Neural cell (in vitro differentiated cells): ENCODE measurements around the gene IMPA2.

Experiments
- CTCF ChIP-seq: fragments of 450-650 bp; IDR thresholded peaks from 2 replicates; pipeline ENCODE4 v1.5.1; 2014; ENCODE audit warnings: antibody characterized with exemption, mild to moderate bottlenecking, moderate library complexity; ENCODE audit not compliant: poor library complexity, severe bottlenecking
- EP300 ChIP-seq: fragments of 450-650 bp; conservative IDR thresholded peaks from 2 replicates; pipeline ENCODE4 v1.6.1; 2014; ENCODE audit warnings: antibody characterized with exemption, mild to moderate bottlenecking, moderate library complexity; ENCODE audit not compliant: poor library complexity, severe bottlenecking
- EZH2 ChIP-seq: fragments of 200-600, 300-800 bp; shearing (Covaris generic), sonication (generic); IDR thresholded peaks from 2 replicates; pipeline ENCODE4 v1.6.1; 2014; ENCODE audit warnings: antibody characterized with exemption, low read length, borderline replicate concordance, mild to moderate bottlenecking; ENCODE audit not compliant: insufficient read depth, poor library complexity, severe bottlenecking
- MXI1 ChIP-seq: fragments of 450-650 bp; conservative IDR thresholded peaks from 2 replicates; pipeline ENCODE4 v1.6.1; 2014; ENCODE audit warnings: antibody characterized with exemption, mild to moderate bottlenecking; ENCODE audit not compliant: poor library complexity, severe bottlenecking
- POLR2AphosphoS5 ChIP-seq: IDR thresholded peaks from 2 replicates; pipeline ENCODE4 v1.6.1; 2012
- RAD21 ChIP-seq: fragments of 450-650 bp; conservative IDR thresholded peaks from 2 replicates; pipeline ENCODE4 v1.6.1; 2014; ENCODE audit warnings: antibody characterized with exemption, mild to moderate bottlenecking, moderate library complexity
- SMC3 ChIP-seq: fragments of 450-650 bp; conservative IDR thresholded peaks from 2 replicates; pipeline ENCODE4 v1.6.1; 2014; ENCODE audit warnings: antibody characterized with exemption, mild to moderate bottlenecking, moderate library complexity; ENCODE audit not compliant: poor library complexity
- TAF1 ChIP-seq: IDR thresholded peaks from 2 replicates; pipeline ENCODE4 v1.6.1; 2012; ENCODE audit warnings: low read depth
- TF ChIP-seq, protein P1 (sequence below): IDR thresholded peaks from 2 replicates; pipeline ENCODE4 v1.6.1; 2012; ENCODE audit warnings: borderline replicate concordance

DNA sequence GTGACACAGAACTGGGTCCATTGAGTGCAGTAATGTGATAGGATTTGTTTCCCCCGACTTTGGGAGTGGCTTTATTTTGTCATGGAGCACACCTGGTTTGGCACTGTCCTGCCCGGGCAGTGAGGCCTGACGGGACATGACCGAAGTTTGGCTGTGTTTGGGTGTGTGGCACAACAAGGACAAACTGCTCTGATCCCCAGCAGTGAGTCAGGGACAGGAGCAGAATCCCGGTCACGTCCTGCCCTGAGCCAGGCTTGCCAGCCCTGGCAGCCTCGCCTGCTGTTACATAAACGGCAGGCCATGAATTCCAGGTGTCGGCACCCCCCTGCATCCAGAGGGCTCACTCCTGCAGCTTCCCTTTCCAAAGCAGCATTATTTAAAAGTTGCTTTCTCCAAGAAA is 45.7 kb downstream of the IMPA2 start:
- no peak for TF ChIP-seq CTCF
- no peak for TF ChIP-seq TAF1
- no peak for TF ChIP-seq POLR2AphosphoS5
- no peak for TF ChIP-seq SMC3
- TF ChIP-seq EZH2: no peak
- TF ChIP-seq, protein P1, sequence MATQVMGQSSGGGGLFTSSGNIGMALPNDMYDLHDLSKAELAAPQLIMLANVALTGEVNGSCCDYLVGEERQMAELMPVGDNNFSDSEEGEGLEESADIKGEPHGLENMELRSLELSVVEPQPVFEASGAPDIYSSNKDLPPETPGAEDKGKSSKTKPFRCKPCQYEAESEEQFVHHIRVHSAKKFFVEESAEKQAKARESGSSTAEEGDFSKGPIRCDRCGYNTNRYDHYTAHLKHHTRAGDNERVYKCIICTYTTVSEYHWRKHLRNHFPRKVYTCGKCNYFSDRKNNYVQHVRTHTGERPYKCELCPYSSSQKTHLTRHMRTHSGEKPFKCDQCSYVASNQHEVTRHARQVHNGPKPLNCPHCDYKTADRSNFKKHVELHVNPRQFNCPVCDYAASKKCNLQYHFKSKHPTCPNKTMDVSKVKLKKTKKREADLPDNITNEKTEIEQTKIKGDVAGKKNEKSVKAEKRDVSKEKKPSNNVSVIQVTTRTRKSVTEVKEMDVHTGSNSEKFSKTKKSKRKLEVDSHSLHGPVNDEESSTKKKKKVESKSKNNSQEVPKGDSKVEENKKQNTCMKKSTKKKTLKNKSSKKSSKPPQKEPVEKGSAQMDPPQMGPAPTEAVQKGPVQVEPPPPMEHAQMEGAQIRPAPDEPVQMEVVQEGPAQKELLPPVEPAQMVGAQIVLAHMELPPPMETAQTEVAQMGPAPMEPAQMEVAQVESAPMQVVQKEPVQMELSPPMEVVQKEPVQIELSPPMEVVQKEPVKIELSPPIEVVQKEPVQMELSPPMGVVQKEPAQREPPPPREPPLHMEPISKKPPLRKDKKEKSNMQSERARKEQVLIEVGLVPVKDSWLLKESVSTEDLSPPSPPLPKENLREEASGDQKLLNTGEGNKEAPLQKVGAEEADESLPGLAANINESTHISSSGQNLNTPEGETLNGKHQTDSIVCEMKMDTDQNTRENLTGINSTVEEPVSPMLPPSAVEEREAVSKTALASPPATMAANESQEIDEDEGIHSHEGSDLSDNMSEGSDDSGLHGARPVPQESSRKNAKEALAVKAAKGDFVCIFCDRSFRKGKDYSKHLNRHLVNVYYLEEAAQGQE: no peak
- no peak for TF ChIP-seq MXI1
- TF ChIP-seq EP300: no peak
- no peak for TF ChIP-seq RAD21
